22Rv1 (cell line): ENCODE measurements around the gene HES2.

ENCODE experiments used
- ZFX ChIP-seq: fragments of 450-650 bp; IDR thresholded peaks from 2 replicates; pipeline ENCODE4 v1.6.1; 2017; ENCODE audit warnings: antibody characterized with exemption, borderline replicate concordance
- TF ChIP-seq, protein P1 (sequence below): fragments of 450-650 bp; IDR thresholded peaks from 2 replicates; pipeline ENCODE4 v1.5.1; 2017; ENCODE audit warnings: mild to moderate bottlenecking

DNA sequence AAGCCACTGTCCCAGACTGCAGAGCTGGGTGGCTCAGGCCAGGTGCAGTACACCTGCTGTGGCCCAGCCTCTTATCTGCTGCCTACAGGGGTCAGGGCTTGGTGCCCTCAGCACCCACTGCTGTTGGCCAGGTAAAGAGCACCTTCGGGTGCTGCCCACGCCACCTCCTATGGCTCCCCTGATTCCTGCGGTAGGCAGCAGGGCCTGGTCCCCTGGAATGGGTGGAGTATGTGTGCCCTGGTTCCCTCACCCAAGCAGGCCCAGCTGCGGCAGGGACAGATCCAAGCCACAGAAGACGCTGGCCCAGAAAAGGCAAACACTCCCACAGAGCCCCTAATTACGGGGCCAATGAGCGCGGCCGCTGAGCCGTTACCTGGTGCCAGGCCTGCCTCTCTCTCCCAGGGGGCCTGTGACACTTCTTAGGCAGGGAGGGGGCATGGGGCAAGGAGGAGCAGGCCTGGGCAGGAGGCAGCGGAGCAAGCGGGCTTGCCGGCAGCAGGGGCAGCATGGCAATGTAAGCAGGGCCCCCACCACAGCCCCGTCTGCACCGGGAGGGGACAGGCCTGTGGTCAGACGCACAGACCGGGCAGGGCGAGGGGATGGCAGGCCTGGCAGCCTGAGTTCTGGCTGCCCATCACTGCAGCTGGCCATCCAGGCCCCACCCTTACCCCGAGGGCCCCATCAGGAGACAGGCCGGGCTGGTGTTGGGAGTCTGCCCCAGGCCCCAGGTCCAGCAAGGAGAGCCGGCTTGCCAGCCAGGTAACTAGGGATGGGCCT lies 23.8 kb upstream of the HES2 start:
- TF ChIP-seq, protein P1, sequence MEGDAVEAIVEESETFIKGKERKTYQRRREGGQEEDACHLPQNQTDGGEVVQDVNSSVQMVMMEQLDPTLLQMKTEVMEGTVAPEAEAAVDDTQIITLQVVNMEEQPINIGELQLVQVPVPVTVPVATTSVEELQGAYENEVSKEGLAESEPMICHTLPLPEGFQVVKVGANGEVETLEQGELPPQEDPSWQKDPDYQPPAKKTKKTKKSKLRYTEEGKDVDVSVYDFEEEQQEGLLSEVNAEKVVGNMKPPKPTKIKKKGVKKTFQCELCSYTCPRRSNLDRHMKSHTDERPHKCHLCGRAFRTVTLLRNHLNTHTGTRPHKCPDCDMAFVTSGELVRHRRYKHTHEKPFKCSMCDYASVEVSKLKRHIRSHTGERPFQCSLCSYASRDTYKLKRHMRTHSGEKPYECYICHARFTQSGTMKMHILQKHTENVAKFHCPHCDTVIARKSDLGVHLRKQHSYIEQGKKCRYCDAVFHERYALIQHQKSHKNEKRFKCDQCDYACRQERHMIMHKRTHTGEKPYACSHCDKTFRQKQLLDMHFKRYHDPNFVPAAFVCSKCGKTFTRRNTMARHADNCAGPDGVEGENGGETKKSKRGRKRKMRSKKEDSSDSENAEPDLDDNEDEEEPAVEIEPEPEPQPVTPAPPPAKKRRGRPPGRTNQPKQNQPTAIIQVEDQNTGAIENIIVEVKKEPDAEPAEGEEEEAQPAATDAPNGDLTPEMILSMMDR, result no peak
- TF ChIP-seq ZFX, result no peak
